Measurements from ENCODE around the gene FIGNL2.

DNA sequence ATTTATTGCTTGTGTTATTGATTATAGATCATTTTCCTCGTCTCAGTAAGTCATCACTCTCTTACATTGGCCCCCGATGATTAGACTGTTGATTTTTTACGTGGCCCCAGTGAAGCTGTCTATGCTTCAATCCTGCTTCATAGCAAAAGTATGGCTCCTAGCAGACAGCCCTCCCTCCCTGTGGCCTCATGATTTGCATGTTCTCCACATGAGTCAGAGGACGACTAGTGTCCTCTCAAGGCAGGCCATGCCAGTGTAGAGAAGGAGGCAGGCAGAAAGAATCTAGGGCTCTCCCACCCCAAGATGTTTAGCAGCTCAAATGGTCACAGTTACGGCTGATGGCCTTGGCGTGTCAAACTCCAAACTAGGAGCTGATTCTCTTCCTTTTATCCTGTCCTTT, 59.6 kb downstream of the FIGNL2 start:
- TF ChIP-seq EZH2phosphoT487 (IDR thresholded peaks at IDR 0.05; ENCODE audit: insufficient read depth, low read depth), result no peak
- TF ChIP-seq EZH2 (IDR thresholded peaks at IDR 0.05; ENCODE audit: insufficient read depth, poor library complexity, severe bottlenecking), result no peak
